Stimulated activated naive CD8-positive, alpha-beta T cell treated with anti-CD3 and anti-CD28 coated beads, Interleukin-15, amount 100 ng/mL, for 72 hours (primary cell): ENCODE measurements around the gene KIF26A.

Source experiments
- ATAC-seq: fragments of 150-1000 bp; cut with Tn5 transposase; 2 replicates; pipeline ENCODE4 v1.10.0; 2021; ENCODE audit warnings: mild to moderate bottlenecking, moderate library complexity
- DNase-seq, 2 donors: peaks; one replicate each; pipeline ENCODE4 v3.0.0; 2021 to 2022
- H3K27ac Mint-ChIP-seq, 2 donors: one replicate each; pipeline ENCODE4 v1.8.0; 2022; ENCODE audit warnings: mild to moderate bottlenecking in 2 of 2, mixed read lengths in 2 of 2, moderate library complexity in 2 of 2
- H3K27me3 Mint-ChIP-seq: one replicate; pipeline ENCODE4 v1.8.0; 2022; ENCODE audit warnings: mixed read lengths
- H3K4me1 Mint-ChIP-seq: one replicate; pipeline ENCODE4 v1.8.0; 2022; ENCODE audit warnings: mild to moderate bottlenecking, mixed read lengths
- H3K4me3 Mint-ChIP-seq, 2 donors: one replicate each; pipeline ENCODE4 v1.8.0; 2022; ENCODE audit warnings: mild to moderate bottlenecking in 2 of 2, mixed read lengths in 2 of 2, moderate library complexity in 1 of 2
- H3K9me3 Mint-ChIP-seq, 2 donors: one replicate each; pipeline ENCODE4 v1.8.0; 2022; ENCODE audit warnings: mixed read lengths in 2 of 2

The KIF26A gene

DNA sequence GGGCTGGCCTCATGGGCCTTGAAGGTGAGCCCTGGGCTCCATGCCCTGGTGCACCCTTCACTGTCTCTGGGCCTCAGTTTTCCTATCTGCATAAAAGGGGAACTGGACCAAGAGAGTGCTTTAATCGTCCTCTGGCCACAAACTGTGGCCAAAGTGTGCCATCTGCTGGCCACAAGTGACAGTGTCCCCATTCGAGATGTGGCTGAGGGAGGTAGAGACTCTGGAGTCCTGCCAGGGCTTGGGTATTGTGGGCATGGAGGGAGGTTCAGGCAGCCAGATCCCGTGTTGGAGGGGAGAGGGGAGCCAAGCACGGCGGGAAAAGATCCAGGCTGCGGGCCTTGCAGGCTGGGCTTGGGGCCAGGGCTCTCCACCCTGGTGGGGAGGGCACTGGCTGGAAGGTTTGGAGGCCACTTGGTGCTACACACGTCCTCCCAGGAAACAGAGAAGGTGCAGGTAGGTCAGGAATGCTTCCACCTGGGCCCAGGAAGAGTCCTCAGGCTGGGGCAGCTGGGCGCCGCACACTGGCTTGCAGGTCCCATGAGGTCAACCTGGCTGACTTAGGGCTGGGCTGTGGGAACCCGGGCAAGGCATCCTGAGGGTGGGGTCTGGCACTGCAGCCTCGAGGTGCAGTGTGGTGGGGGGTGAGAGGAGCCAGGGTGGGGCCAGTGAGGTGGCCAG, 7.3 kb upstream of the KIF26A start:
- H3K4me1 Mint-ChIP-seq, result peaks cover 11% of the 10 kb centered on the region
- H3K27me3 Mint-ChIP-seq, result peaks cover 74% of the 10 kb centered on the region
- no peak overlapping the region for H3K4me3 Mint-ChIP-seq
- no peak overlapping the region for H3K27ac Mint-ChIP-seq
- ATAC-seq (peak; percentile 58), DNase-seq (peak in 1 of 2 donors; percentile 24)
- H3K9me3 Mint-ChIP-seq, result peaks cover 21 to 22% of the 10 kb centered on the region in 2 donors

GRCh38 chr14:104131968-104132732, 6.2 kb upstream of the KIF26A start:
- peaks cover 78% of the 10 kb centered on the region for H3K27me3 Mint-ChIP-seq
- H3K4me1 Mint-ChIP-seq, result peaks cover 18% of the 10 kb centered on the region
- no peak overlapping the region for H3K27ac Mint-ChIP-seq

DNA sequence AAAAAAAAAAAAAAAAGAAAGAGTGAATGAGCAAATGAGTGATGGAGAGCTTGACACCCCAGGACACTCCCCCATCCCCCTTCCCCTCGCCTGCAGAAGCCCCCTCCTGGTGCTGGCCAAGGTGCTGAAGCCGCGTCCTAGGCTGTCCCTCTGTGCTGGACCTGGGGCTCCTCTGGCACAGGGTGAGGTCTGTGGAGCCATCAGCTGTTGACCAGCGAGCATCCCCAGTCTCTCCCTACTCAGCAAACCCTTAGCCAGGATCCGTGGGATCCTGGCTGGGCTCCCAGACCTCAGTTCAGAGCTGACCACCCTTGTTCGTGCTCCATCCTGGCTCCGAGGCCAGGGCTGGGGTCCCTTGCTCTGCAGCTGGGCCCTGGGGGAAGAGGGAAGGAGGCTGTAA, 5.4 kb upstream of the KIF26A start:
- ATAC-seq, result no peak
- Mint-ChIP-seq H3K9me3 (peaks cover 14 to 16% of the 10 kb centered on the region in 2 donors), H3K4me1 (peaks cover 21% of the 10 kb centered on the region), H3K27me3 (peaks cover 79% of the 10 kb centered on the region), H3K4me3 (no peak overlapping the region), H3K27ac (no peak overlapping the region)
- no peak for DNase-seq

More at GRCh38 chr14:104131968-104132732, 6.2 kb upstream of the KIF26A start:
- DNase-seq (peak in 1 of 2 donors; percentile 3), ATAC-seq (no peak)
- Mint-ChIP-seq H3K4me3 (no peak overlapping the region), H3K9me3 (peaks cover 16 to 17% of the 10 kb centered on the region in 2 donors)

GRCh38 chr14:104133496-104133895, 4.9 kb upstream of the KIF26A start:
- ATAC-seq (no peak), DNase-seq (peak in 1 of 2 donors; percentile 6)
- Mint-ChIP-seq H3K27ac (no peak overlapping the region), H3K4me1 (peaks cover 21% of the 10 kb centered on the region), H3K4me3 (no peak overlapping the region), H3K9me3 (peaks cover 14 to 15% of the 10 kb centered on the region in 2 donors), H3K27me3 (peaks cover 79% of the 10 kb centered on the region)

DNA sequence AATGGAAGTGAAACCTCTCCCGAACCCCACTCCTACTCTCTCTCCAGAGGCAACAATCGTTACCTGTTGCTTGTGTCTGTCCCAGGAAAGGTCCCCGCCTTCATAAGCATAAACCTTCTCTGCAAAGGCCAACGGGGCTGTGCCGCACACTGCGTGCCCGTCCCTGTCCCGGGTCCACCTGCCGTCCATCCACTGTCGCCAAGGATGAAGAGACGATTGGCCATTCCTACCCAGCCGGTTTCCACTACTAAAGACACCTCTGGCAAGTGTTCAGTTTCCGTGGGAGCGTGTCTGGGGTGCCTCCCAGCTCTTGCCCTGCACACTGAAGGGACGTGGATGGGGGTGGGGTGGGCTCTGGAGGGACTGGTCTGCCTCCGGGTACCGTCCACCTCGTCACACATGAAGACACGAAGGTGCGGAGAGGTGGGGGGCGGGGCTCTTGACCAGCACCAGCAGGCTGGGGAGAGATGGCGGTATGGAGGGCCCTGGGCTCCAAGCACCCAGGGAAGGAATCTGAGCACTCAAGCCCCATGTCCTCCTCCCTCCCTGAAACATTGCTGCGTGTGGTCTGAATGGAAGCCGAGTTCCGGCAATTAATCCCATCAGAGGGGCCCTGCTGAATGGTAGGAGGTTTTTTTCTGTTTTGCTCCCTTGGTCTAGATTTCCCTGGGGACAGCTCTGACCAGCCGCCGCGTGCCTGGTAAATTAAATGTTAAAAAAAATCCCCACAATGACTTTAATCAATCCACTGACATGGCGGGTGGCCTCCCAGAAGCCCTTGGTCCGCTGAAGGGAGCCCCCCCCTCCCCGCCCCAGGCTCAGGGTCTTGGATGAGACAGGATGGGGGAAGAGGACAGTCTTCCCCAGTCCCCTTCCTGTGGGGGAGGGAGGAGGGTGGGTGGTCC, 4.1 kb upstream of the KIF26A start:
- peaks cover 10 to 12% of the 10 kb centered on the region in 2 donors for H3K9me3 Mint-ChIP-seq
- peaks cover 83% of the 10 kb centered on the region for H3K27me3 Mint-ChIP-seq
- peaks cover 21% of the 10 kb centered on the region for H3K4me1 Mint-ChIP-seq
- H3K4me3 Mint-ChIP-seq, result no peak overlapping the region
- DNase-seq (peak in 1 of 2 donors; percentile 7), ATAC-seq (no peak)
- H3K27ac Mint-ChIP-seq, result no peak overlapping the region

GRCh38 chr14:104135121-104135903, 3.1 kb upstream of the KIF26A start:
- Mint-ChIP-seq H3K4me1 (peaks cover 21% of the 10 kb centered on the region), H3K9me3 (peaks cover 0 to 2% of the 10 kb centered on the region in 2 donors), H3K27ac (no peak overlapping the region), H3K27me3 (peaks cover 84% of the 10 kb centered on the region), H3K4me3 (peak overlapping the region; percentile 27 to 68)
- no peak for ATAC-seq
- peak in 1 of 2 donors; percentile 13 for DNase-seq

- ATAC-seq, result peak; percentile 19
- peak in 1 of 2 donors; percentile 17 for DNase-seq
- Mint-ChIP-seq H3K4me1 (peaks cover 21% of the 10 kb centered on the region), H3K27me3 (peaks cover 87% of the 10 kb centered on the region), H3K4me3 (peak overlapping the region in 1 of 2 donors; percentile 74), H3K27ac (no peak overlapping the region), H3K9me3 (no peaks in the 10 kb centered on the region)
These were observed 2.4 kb upstream of the KIF26A start for GRCh38 chr14:104135904-104136471.

DNA sequence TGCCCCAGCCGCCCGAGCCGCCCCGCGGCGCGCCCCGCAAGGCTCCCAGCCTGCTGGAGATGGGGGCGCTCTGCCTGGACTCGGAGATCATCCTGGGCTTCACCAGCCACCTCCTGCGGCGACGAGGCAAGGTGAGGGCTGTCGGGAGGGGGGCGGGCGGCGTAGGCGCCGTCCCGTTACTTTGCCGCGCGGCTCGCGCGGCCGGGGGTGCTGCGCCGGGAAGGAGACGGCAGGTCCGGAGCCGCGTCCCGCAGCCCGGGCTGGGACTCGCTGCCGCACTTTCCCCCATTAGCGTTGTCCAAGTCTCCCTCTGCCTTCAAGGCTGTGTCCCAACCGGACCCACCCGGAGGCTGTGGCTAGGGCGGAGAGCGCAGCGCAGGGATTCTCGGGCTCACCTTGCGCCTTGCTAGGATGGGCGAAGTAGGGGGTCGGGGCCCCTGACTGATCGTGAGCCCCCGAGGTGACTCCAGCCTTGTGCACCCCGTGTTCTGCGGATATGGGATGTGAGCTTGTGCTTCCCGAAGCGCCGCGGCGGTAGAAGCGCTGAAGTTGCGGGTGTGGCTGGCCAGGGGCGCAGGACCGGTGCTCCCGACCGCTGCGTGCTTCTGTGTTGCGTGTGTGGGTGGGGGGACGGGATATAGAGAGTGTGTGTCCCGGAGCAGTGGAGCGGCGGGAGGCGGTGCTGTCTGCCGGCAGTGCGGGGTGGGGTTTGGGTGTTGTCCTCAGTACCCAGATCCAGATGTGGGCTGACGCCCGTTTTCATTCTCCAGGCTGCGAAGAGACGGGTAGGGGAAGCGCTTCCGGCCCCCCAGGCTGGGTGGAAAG, 1.7 kb upstream of the KIF26A start:
- H3K27me3 Mint-ChIP-seq, result peaks cover 83% of the 10 kb centered on the region
- H3K4me3 Mint-ChIP-seq, result peak overlapping the region; percentile 61 to 74
- no peak for ATAC-seq
- no peaks in the 10 kb centered on the region for H3K9me3 Mint-ChIP-seq
- H3K4me1 Mint-ChIP-seq, result peaks cover 21% of the 10 kb centered on the region
- H3K27ac Mint-ChIP-seq, result no peak overlapping the region
- peak; percentile 10 to 23 for DNase-seq

- H3K27ac Mint-ChIP-seq, result no peak overlapping the region
- H3K4me1 Mint-ChIP-seq, result peaks cover 21% of the 10 kb centered on the region
- DNase-seq, result peak; percentile 66 to 76
- H3K4me3 Mint-ChIP-seq, result peak overlapping the region; percentile 61 to 78
- H3K9me3 Mint-ChIP-seq, result no peaks in the 10 kb centered on the region
- peak; percentile 79 for ATAC-seq
- peaks cover 81% of the 10 kb centered on the region for H3K27me3 Mint-ChIP-seq
These were observed 890 bp upstream of the KIF26A start for GRCh38 chr14:104137297-104138097.

- Mint-ChIP-seq H3K27me3 (peaks cover 72% of the 10 kb centered on the region), H3K4me3 (peak overlapping the region; percentile 6 to 18), H3K9me3 (no peaks in the 10 kb centered on the region), H3K27ac (no peak overlapping the region), H3K4me1 (peaks cover 21% of the 10 kb centered on the region)
- DNase-seq (peak in 1 of 2 donors; percentile 12), ATAC-seq (no peak)
These were observed 502 bp downstream of the KIF26A start for GRCh38 chr14:104138718-104139459.

GRCh38 chr14:104139460-104140212, 1.2 kb downstream of the KIF26A start:
- H3K27ac Mint-ChIP-seq, result no peak overlapping the region
- ATAC-seq, result no peak
- peak overlapping the region in 1 of 2 donors; percentile 18 for H3K4me3 Mint-ChIP-seq
- no peaks in the 10 kb centered on the region for H3K9me3 Mint-ChIP-seq
- peaks cover 65% of the 10 kb centered on the region for H3K27me3 Mint-ChIP-seq
- peaks cover 21% of the 10 kb centered on the region for H3K4me1 Mint-ChIP-seq
- no peak for DNase-seq

GRCh38 chr14:104140213-104140462, 1.8 kb downstream of the KIF26A start:
- Mint-ChIP-seq H3K4me3 (no peak overlapping the region), H3K27ac (no peak overlapping the region), H3K27me3 (peaks cover 60% of the 10 kb centered on the region), H3K4me1 (peaks cover 18% of the 10 kb centered on the region), H3K9me3 (no peaks in the 10 kb centered on the region)
- ATAC-seq (no peak), DNase-seq (no peak)
